Activated naive CD8-positive, alpha-beta T cell treated with anti-CD3 and anti-CD28 coated beads for 36 hours (primary cell): ENCODE measurements around the gene ROCK1. TPM values are rescaled to one million over a fixed set of nuclear protein-coding genes. Genes with fewer than 3 reads are reported as not detected.

Experiments used
- DNase-seq: peaks from one replicate; pipeline ENCODE4 v3.0.0; 2021
- H3K27ac Mint-ChIP-seq: one replicate; pipeline ENCODE4 v1.8.0; 2022; ENCODE audit warnings: mild to moderate bottlenecking, moderate library complexity, mixed read lengths
- H3K27me3 Mint-ChIP-seq: one replicate; pipeline ENCODE4 v1.8.0; 2022; ENCODE audit warnings: mild to moderate bottlenecking, mixed read lengths
- H3K36me3 Mint-ChIP-seq: one replicate; pipeline ENCODE4 v1.8.0; 2021; ENCODE audit warnings: mild to moderate bottlenecking, mixed read lengths
- H3K4me1 Mint-ChIP-seq: one replicate; pipeline ENCODE4 v1.8.0; 2021; ENCODE audit warnings: mixed read lengths
- H3K4me3 Mint-ChIP-seq: one replicate; pipeline ENCODE4 v1.8.0; 2022; ENCODE audit warnings: mild to moderate bottlenecking, moderate library complexity, mixed read lengths
- H3K9me3 Mint-ChIP-seq: one replicate; pipeline ENCODE4 v1.8.0; 2022; ENCODE audit warnings: mixed read lengths
- total RNA-seq, 2 experiments: library from RNA; stranded (reverse); gene quantifications; one replicate each; pipeline ENCODE4 v1.2.3, GENCODE V29; 2021

The ROCK1 gene
- total RNA-seq, 2 experiments from 2014 or later: 47.1 to 48.0 TPM

DNA sequence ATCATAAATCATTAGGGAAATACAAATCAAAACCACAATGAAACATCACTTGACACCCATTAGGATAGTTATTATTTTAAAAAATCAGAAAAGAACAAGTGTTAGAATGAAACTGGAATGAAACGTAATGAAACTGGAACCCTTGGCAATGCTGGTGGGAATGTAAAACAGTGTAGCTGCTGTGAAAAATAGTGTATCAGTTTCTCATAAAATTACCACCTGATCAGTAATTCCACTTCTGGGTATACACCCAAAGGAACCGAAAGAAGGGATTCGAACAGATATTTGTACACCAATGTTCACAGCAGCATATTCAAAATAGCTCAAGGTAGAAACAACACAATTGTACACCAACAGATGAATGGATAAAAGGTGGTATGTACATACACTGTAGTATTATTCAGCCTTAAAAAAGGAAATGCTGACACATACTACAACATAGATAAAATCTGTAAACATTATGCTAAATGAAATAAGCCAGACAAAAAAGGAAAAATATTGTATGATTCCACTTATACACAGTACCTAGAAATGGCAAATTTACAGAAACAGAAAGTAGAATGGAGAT lies 27.0 kb downstream of the ROCK1 start:
- Mint-ChIP-seq H3K9me3 (peaks cover 26% of the 10 kb centered on the region), H3K27ac (no peak overlapping the region), H3K4me1 (peaks cover 53% of the 10 kb centered on the region), H3K27me3 (no peaks in the 10 kb centered on the region), H3K36me3 (peaks cover 65% of the 10 kb centered on the region), H3K4me3 (no peak overlapping the region)
- no peak for DNase-seq

DNA sequence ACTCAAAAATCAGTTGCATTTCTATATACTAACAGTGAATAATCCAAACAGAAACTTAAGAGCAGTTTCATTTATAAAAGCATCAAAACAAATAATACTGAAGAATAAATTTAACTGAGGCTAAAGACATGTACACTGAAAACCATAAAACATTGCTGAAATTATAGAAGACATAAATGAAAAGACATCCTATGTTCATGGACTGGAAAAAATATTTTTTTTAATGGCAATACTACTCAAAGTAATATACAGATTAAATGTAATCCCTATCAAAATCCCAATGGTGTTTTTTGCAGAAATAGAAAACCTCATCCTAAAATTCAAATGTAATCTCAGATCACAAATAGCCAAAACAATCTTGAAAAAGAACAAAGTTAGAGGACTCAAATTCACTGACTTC lies 28.6 kb downstream of the ROCK1 start:
- H3K4me3 Mint-ChIP-seq: no peak overlapping the region
- peaks cover 65% of the 10 kb centered on the region for H3K4me1 Mint-ChIP-seq
- peaks cover 26% of the 10 kb centered on the region for H3K9me3 Mint-ChIP-seq
- no peak for DNase-seq
- H3K27ac Mint-ChIP-seq: no peak overlapping the region
- H3K36me3 Mint-ChIP-seq: peaks cover 59% of the 10 kb centered on the region
- H3K27me3 Mint-ChIP-seq: no peaks in the 10 kb centered on the region

DNA sequence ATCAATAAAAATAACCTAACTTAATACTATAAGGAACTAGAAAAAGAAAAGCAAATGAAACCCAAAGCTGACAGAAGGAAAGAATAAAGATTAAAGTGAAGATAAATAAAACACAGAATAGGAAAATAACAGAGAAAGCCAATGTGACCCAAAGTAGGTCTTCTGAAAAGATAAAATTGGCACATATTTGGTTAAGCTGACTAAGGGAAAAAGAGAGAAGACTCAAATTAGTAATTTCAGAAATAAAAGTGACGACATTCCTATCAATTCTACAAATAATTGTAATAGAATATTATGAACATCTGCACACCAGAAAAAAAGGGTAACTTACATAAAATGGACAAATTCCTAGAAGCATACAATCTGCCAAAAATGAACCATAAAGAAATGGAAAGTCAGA lies 30.2 kb downstream of the ROCK1 start:
- peaks cover 22% of the 10 kb centered on the region for H3K9me3 Mint-ChIP-seq
- H3K27ac Mint-ChIP-seq: no peak overlapping the region
- H3K4me1 Mint-ChIP-seq: peaks cover 68% of the 10 kb centered on the region
- H3K36me3 Mint-ChIP-seq: peaks cover 48% of the 10 kb centered on the region
- no peaks in the 10 kb centered on the region for H3K27me3 Mint-ChIP-seq
- no peak overlapping the region for H3K4me3 Mint-ChIP-seq
- DNase-seq: no peak

DNA sequence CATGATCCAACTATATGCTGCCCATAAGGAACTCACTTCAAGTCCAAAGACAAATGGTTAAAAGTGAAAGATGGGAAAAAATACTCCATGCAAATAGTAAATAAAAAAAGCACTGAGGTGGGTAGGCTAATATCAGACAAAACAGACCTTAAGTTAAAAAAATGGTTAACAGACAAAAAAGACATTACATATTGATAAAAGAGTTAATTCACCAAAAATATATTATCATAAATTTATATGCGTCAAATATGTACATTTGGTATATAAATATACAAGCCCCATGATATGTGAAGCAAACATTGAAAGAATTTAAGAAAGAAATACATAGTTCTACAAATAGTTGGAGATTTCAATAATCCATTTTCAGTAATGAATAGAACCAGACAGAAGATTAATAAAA lies 31.0 kb downstream of the ROCK1 start:
- Mint-ChIP-seq H3K27ac (no peak overlapping the region), H3K4me1 (peaks cover 68% of the 10 kb centered on the region), H3K4me3 (no peak overlapping the region), H3K9me3 (peaks cover 22% of the 10 kb centered on the region), H3K36me3 (peaks cover 44% of the 10 kb centered on the region), H3K27me3 (no peaks in the 10 kb centered on the region)
- DNase-seq: no peak

DNA sequence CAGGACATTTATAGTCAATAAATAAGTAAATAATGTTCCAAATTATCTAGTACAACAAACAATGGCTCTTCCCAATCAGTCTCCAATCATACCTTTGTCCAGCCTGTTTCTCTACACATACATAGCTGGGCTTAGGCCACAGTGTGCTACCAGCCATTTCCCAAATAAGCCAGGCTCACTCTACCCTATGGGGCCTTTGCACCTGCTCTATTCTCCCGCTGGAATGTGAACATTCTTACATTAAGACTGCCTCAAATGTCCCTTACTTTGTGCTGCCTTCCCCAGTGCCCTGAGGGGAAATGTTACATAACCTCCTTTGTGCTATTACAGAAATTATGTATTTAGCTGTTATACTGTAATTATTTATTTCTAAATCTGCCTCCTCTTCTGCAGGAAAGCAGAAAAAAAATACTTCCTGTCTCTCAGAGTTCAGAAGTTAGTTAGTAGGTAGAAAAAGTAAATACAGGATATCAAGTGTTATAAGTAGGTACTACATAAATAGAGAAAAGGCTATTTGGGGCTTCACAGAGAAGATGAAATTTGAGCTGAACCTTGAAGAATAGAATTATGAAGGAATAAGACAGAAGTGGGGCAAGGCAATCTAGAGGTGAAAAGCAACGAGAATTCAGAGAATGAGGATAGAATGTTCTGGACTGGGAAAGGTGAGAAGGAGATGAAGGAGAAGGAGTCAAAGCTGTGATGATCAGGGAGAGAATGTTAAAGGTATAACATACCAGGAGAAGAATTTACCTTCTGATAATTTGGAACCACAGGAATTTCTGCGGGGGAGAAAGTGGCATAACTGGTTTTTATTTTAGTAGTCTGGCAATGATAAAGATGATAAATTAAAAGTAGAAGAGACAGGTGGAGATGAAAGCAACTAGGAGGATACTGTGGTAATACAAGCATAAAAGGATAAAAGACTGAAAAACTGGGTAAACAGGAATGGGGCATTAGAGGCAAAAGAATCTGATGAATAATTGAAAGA lies 37.0 kb downstream of the ROCK1 start:
- Mint-ChIP-seq H3K9me3 (no peaks in the 10 kb centered on the region), H3K36me3 (peaks cover 3% of the 10 kb centered on the region), H3K27ac (no peak overlapping the region), H3K27me3 (no peaks in the 10 kb centered on the region), H3K4me1 (peaks cover 64% of the 10 kb centered on the region), H3K4me3 (no peak overlapping the region)
- DNase-seq: no peak

DNA sequence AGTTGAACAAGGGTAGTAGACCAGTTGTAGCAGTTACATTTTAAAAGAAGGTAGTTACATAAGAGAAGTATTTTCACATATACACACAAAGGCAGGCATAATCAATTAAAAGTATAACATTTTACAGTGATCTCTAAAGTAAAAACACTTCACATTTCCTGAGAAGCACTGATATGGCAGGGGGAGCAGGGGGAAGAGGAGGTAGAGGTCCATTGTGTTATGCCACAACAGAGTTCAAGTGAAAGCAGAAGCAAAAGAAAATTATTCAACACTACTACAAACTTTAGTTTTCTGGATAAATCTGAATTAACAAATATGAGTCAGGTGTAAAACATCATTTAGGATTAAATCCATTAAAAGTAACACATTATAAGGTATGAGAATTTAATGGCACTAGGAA lies 38.4 kb downstream of the ROCK1 start:
- no peak overlapping the region for H3K27ac Mint-ChIP-seq
- H3K27me3 Mint-ChIP-seq: no peaks in the 10 kb centered on the region
- peaks cover 5% of the 10 kb centered on the region for H3K36me3 Mint-ChIP-seq
- no peaks in the 10 kb centered on the region for H3K9me3 Mint-ChIP-seq
- no peak overlapping the region for H3K4me3 Mint-ChIP-seq
- DNase-seq: no peak
- H3K4me1 Mint-ChIP-seq: peaks cover 51% of the 10 kb centered on the region

DNA sequence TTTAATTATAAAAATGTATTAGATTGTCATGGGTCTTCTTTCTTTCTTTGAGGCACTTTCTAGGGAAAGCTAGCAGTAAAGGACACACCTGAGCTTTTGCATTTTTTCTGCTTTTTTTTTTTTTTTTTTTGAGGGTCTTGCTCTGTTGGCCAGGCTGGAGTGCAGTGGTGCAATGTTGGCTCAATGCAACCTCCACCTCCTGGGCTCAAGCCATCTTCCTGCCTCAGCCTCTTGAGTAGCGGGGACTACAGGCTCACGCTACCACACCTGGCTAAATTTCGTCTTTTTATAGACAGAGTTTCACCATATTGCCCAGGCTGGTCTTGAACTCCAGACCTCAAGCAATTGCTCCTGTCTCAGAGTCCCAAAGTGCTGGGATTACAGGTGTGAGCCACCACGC lies 40.5 kb downstream of the ROCK1 start:
- Mint-ChIP-seq H3K9me3 (no peaks in the 10 kb centered on the region), H3K4me1 (peaks cover 42% of the 10 kb centered on the region), H3K27ac (no peak overlapping the region), H3K36me3 (peaks cover 10% of the 10 kb centered on the region), H3K4me3 (no peak overlapping the region), H3K27me3 (no peaks in the 10 kb centered on the region)
- DNase-seq: no peak

DNA sequence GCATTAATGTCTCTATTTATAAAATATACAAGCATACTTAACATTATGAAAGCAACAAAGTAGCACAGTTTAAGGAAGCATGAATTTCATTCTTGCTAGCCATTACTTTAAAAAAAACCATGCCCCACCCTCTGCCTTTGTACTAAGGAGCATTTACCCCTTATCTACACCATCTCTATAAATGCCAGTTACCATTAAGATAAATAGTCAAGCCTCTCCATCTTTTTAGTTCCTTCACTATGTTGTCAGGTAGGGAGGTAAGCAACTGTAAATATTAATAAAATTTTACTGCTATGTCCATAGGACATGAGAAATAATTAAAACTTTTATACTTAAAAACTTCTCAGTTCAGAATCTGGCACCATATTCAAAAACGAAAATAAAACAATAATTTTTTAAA lies 42.1 kb downstream of the ROCK1 start:
- Mint-ChIP-seq H3K27me3 (no peaks in the 10 kb centered on the region), H3K4me3 (no peak overlapping the region), H3K27ac (no peak overlapping the region), H3K4me1 (peaks cover 29% of the 10 kb centered on the region), H3K36me3 (peaks cover 10% of the 10 kb centered on the region), H3K9me3 (no peaks in the 10 kb centered on the region)
- no peak for DNase-seq

DNA sequence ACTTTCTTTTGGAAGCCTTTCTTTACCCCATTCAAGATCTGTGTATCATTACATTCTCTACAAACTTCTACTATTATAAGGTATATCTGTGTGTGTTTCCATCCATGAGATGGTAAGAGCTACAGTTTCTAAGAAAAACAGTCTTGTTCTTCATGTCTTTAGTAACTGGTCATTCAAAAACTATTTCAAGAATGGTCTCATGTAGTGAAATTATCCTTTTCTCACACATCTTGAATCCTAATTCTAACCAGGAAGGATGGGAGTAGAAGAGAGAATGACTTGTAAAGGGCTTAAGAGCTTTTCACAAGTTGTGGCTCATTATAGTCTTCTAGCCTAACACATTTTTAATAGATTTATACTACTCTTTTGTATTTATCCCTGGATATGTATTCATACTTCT lies 47.3 kb downstream of the ROCK1 start:
- H3K27me3 Mint-ChIP-seq: no peaks in the 10 kb centered on the region
- H3K4me3 Mint-ChIP-seq: no peak overlapping the region
- no peak for DNase-seq
- no peak overlapping the region for H3K27ac Mint-ChIP-seq
- peaks cover 24% of the 10 kb centered on the region for H3K36me3 Mint-ChIP-seq
- H3K4me1 Mint-ChIP-seq: peaks cover 14% of the 10 kb centered on the region
- H3K9me3 Mint-ChIP-seq: no peaks in the 10 kb centered on the region

DNA sequence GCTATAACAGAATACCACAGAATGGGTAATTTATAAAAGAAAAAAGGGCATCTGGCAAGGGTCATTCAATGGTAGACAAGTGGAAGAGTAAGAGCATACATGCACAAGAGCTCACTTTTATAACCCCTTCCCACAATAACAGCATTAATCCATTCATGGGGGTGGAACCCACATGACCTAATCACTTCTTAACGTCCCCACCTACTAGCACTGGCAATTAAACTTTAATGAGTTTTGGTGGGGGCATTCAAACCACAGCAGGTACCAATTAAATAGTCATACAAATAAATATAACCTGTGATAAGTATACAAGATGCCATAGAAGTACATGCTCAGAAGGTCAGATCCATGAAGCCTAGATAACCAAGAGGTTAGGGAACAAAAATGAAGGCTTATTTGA lies 48.6 kb downstream of the ROCK1 start:
- H3K9me3 Mint-ChIP-seq: no peaks in the 10 kb centered on the region
- peaks cover 22% of the 10 kb centered on the region for H3K36me3 Mint-ChIP-seq
- DNase-seq: no peak
- H3K27me3 Mint-ChIP-seq: no peaks in the 10 kb centered on the region
- peaks cover 16% of the 10 kb centered on the region for H3K4me1 Mint-ChIP-seq
- H3K4me3 Mint-ChIP-seq: no peak overlapping the region
- H3K27ac Mint-ChIP-seq: no peak overlapping the region

DNA sequence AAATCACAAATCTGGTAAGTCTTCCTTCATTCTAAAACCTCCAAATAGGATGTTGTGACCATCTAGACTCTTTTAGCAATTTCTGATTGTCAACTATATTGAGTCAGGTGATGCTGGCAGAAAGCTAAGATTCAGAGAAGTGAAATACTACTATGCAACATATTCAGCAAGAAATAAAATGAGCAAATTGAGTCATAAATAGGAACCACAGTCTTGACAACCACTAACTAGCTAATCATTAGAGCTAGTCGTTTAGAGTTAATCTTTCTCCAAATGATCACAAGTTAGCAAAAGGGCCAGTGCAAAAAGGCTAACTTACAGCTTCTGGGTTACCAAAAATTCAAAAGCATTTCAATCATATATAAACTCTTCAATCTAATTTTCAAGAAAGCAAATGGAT lies 54.5 kb downstream of the ROCK1 start:
- Mint-ChIP-seq H3K4me1 (peaks cover 6% of the 10 kb centered on the region), H3K27me3 (no peaks in the 10 kb centered on the region), H3K36me3 (peaks cover 12% of the 10 kb centered on the region), H3K9me3 (no peaks in the 10 kb centered on the region), H3K27ac (no peak overlapping the region), H3K4me3 (no peak overlapping the region)
- no peak for DNase-seq

DNA sequence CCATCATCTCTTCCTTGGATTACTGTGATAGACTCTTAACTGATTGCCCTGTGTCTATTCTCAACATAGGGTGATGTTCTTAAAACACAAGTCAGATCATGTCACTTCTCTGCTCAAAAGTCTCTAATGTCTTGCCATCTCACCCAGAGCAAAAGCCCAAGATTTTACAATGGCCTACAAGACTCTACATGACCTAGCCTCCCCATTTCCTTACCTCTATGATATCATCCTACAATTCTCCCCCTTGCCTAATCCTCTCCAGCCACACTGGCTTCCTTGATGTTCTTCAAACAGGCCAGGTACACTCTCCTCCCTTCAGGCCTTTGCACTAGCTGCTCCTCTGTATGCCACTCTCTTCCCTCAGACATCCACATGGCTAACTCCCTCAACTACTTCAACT lies 55.1 kb downstream of the ROCK1 start:
- Mint-ChIP-seq H3K27ac (no peak overlapping the region), H3K27me3 (no peaks in the 10 kb centered on the region), H3K4me1 (peaks cover 9% of the 10 kb centered on the region), H3K4me3 (no peak overlapping the region), H3K36me3 (peaks cover 7% of the 10 kb centered on the region), H3K9me3 (no peaks in the 10 kb centered on the region)
- DNase-seq: no peak

DNA sequence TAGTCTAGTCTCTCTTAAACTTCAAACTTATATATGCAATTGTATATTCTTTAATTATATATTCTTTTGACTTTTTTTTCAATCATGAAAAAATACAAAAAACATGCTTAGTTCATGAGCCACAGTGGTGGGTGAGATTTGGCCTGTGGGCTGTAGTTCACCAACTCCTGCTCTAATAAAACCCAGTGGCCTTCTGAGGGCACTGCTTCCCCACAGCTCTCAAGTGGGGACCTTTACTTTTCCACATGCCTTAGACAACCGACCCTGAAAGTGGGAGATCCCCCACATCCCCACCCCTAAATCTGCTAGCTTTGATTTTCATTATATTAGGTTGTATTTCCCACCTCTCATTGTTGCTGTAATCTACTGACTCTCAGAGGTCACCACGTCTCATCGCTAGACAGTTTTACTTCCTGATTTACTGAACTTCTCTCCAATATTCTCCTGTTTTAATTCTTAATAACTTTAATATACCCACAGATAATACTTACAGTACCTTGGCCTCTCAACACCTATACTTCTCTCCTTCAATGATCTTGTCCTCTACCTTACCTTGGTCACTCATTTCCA lies 57.3 kb downstream of the ROCK1 start:
- DNase-seq: no peak
- Mint-ChIP-seq H3K27ac (no peak overlapping the region), H3K4me3 (no peak overlapping the region), H3K27me3 (no peaks in the 10 kb centered on the region), H3K36me3 (peaks cover 3% of the 10 kb centered on the region), H3K4me1 (peaks cover 21% of the 10 kb centered on the region), H3K9me3 (no peaks in the 10 kb centered on the region)

DNA sequence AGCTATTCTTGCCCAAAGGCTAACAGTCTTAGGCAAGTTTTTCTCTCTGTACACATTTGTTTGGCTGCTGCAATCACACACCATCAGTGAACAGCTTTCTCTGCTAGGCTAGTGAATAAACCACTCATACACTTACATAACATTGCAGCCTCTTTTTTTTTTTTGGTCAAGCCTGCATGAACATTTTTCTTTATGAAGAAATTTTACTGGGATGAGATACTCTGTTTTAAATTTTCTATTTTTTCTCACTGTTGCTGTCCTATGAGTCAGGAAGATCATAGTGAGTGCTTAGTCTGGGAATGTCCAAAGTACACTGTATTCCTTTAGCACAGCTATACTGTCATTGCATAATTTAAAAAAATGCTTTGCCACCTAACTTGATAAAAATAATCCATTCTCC lies 58.5 kb downstream of the ROCK1 start:
- Mint-ChIP-seq H3K27me3 (no peaks in the 10 kb centered on the region), H3K9me3 (no peaks in the 10 kb centered on the region), H3K4me1 (peaks cover 24% of the 10 kb centered on the region), H3K4me3 (no peak overlapping the region), H3K36me3 (peaks cover 1% of the 10 kb centered on the region), H3K27ac (no peak overlapping the region)
- no peak for DNase-seq

DNA sequence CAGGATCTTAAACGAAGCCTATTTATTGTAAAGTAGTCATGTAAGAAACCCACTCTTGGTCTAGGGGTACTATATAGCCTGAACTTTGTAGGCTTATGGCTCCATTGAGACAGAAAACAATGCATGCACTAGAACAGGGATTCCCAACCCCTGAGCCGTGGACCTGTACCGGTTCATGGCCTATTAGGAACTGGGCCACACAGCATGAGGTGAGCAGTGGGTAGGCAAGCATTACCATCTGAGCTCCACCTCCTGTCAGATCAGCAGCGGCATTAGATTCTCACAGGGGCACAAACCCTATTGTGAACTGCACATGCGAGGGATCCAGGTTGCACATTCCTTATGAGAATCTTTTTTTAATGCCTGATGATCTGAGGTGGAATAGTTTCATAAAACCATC lies 59.2 kb downstream of the ROCK1 start:
- H3K4me3 Mint-ChIP-seq: no peak overlapping the region
- H3K27ac Mint-ChIP-seq: no peak overlapping the region
- H3K4me1 Mint-ChIP-seq: peaks cover 28% of the 10 kb centered on the region

More for the DNA sequence above, 59.2 kb downstream of the ROCK1 start:
- Mint-ChIP-seq H3K27me3 (no peaks in the 10 kb centered on the region), H3K36me3 (peaks cover 6% of the 10 kb centered on the region), H3K9me3 (no peaks in the 10 kb centered on the region)
- no peak for DNase-seq
